ENCODE results near the gene LZTS2. TPM values are rescaled to one million over a fixed set of nuclear protein-coding genes. Genes with fewer than 3 reads are reported as not detected.
A peak's percentile ranks its signal among the peaks of the same experiment; 100 is the strongest.

Gene LZTS2
- total and polyA plus RNA-seq, 2 experiments from 2014 or later = 73.6 to 90.7 TPM

- no peak overlapping the region for H3K4me2 ChIP-seq
- H3K27me3 ChIP-seq = peaks cover 13% of the 10 kb centered on the region
- H3K9me2 ChIP-seq (replicated peaks; ENCODE audit: insufficient read depth) = no peaks in the 10 kb centered on the region
- H2AFZ ChIP-seq = no peak overlapping the region
- no peaks in the 10 kb centered on the region for H3K9me3 ChIP-seq (ENCODE audit: low read depth)
- no peaks in the 10 kb centered on the region for H4K20me1 ChIP-seq (ENCODE audit: insufficient read depth, poor library complexity, severe bottlenecking)
- H3K4me3 ChIP-seq = no peak overlapping the region
- DNase-seq (ENCODE audit: low spot score) = no peak
- H3K4me1 ChIP-seq (ENCODE audit: insufficient read depth) = peaks cover 2% of the 10 kb centered on the region
- WGBS (ENCODE audit: low lambda C conversion rate, missing lambda C conversion rate) = 79% methylated on average over 4 of the region's 4 CpGs
- no peaks in the 10 kb centered on the region for H3K36me3 ChIP-seq (replicated peaks; ENCODE audit: insufficient read depth, low read depth)
- no peak overlapping the region for H3K27ac ChIP-seq
- TF ChIP-seq CTCF (IDR thresholded peaks at IDR 0.05; ENCODE audit: poor library complexity) (peak; percentile 29), EZH2 (IDR thresholded peaks at IDR 0.05; ENCODE audit: borderline replicate concordance) (no peak)
- peaks cover 11% of the 10 kb centered on the region for H3K79me2 ChIP-seq
Observed at GRCh38 chr10:101055411-101055810, 55.8 kb downstream of the LZTS2 start.

- Histone ChIP-seq H3K27ac (no peak overlapping the region), H3K4me2 (no peak overlapping the region), H3K4me3 (no peak overlapping the region), H3K4me1 (ENCODE audit: insufficient read depth) (no peaks in the 10 kb centered on the region), H3K36me3 (replicated peaks; ENCODE audit: insufficient read depth, low read depth) (no peaks in the 10 kb centered on the region), H2AFZ (no peak overlapping the region), H3K27me3 (peaks cover 1% of the 10 kb centered on the region), H3K9me3 (ENCODE audit: low read depth) (no peaks in the 10 kb centered on the region), H3K9me2 (replicated peaks; ENCODE audit: insufficient read depth) (no peaks in the 10 kb centered on the region), H3K79me2 (peaks cover 11% of the 10 kb centered on the region), H4K20me1 (ENCODE audit: insufficient read depth, poor library complexity, severe bottlenecking) (no peaks in the 10 kb centered on the region)
- WGBS (ENCODE audit: low lambda C conversion rate, missing lambda C conversion rate) = 94% methylated on average over 4 of the region's 4 CpGs
- no peak for DNase-seq (ENCODE audit: low spot score)
- TF ChIP-seq CTCF (IDR thresholded peaks at IDR 0.05; ENCODE audit: poor library complexity) (no peak), EZH2phosphoT487 (IDR thresholded peaks at IDR 0.05; ENCODE audit: low read depth, severe bottlenecking, unreplicated experiment) (no peak), EZH2 (IDR thresholded peaks at IDR 0.05; ENCODE audit: borderline replicate concordance) (no peak)
Observed at GRCh38 chr10:101056365-101057151, 57.0 kb downstream of the LZTS2 start.

MicroRNAs within 50 kb of the gene (microRNA counts, 767-probe panel; counts per million panel counts)
- not detected for microRNA hsa-miR-608

Small RNA genes within 50 kb of the gene (microRNA-seq; reads per million reads assigned to microRNA genes)
- not detected for gene MIR608

Small RNA genes within 50 kb of the gene (small RNA-seq; reads per million reads assigned to genes)
- not detected for gene MIR608

Other genes with a start within 250 kb of the LZTS2 start
- gene SLF2, start 86.8 kb upstream of the LZTS2 start, total RNA-seq = 23.5 and 28.9 TPM in 2 replicates
- gene SLF2, start 86.8 kb upstream of the LZTS2 start, polyA plus RNA-seq = 11.7 and 20.1 TPM in 2 replicates
- 48.6 and 54.8 TPM in 2 replicates for gene SEMA4G, start 30.3 kb upstream of the LZTS2 start, total RNA-seq
- 28.6 and 38.9 TPM in 2 replicates for gene SEMA4G, start 30.3 kb upstream of the LZTS2 start, polyA plus RNA-seq
- 60.1 and 65.9 TPM in 2 replicates for gene MRPL43, start 12.3 kb upstream of the LZTS2 start, total RNA-seq
- gene MRPL43, start 12.3 kb upstream of the LZTS2 start, polyA plus RNA-seq = 111 and 112 TPM in 2 replicates
- gene TWNK, start 12.3 kb upstream of the LZTS2 start, total RNA-seq = 3.2 and 5.0 TPM in 2 replicates
- gene TWNK, start 12.3 kb upstream of the LZTS2 start, polyA plus RNA-seq = 4.0 and 5.1 TPM in 2 replicates
- gene PDZD7, start 31.3 kb downstream of the LZTS2 start, total RNA-seq = 2.5 and 6.0 TPM in 2 replicates
- gene PDZD7, start 31.3 kb downstream of the LZTS2 start, polyA plus RNA-seq = 8.4 and 10.5 TPM in 2 replicates
- gene SFXN3, start 31.4 kb downstream of the LZTS2 start, total RNA-seq = 92.4 and 102 TPM in 2 replicates
- 93.6 and 126 TPM in 2 replicates for gene SFXN3, start 31.4 kb downstream of the LZTS2 start, polyA plus RNA-seq
- 31.9 and 34.8 TPM in 2 replicates for gene KAZALD1, start 62.2 kb downstream of the LZTS2 start, total RNA-seq
- 18.2 and 19.5 TPM in 2 replicates for gene KAZALD1, start 62.2 kb downstream of the LZTS2 start, polyA plus RNA-seq
- gene TLX1, start 131.5 kb downstream of the LZTS2 start, total RNA-seq = 0.24 TPM in 1 of 2 replicates, not detected in the other
- gene TLX1, start 131.5 kb downstream of the LZTS2 start, polyA plus RNA-seq = 0.68 TPM in 1 of 2 replicates, not detected in the other
- gene LBX1, start 229.7 kb downstream of the LZTS2 start, total RNA-seq = not detected in 2 replicates
- 0.33 TPM in 1 of 2 replicates, not detected in the other for gene LBX1, start 229.7 kb downstream of the LZTS2 start, polyA plus RNA-seq

All from hepatocyte (in vitro differentiated cells).